Karpas-422 (cell line): ENCODE measurements around the gene SLC7A10. TPM values are rescaled to one million over a fixed set of nuclear protein-coding genes. Genes with fewer than 3 reads are reported as not detected.

Experiments used
- DNase-seq: peaks from one replicate; pipeline ENCODE4 v3.0.0-alpha.2; 2015
- H2AFZ ChIP-seq: fragments of 200-600 bp; sonication (generic); 2 replicates; pipeline ENCODE4 v1.6.1; 2014; ENCODE audit warnings: antibody characterized with exemption, low read length, mixed read lengths
- H3K27ac ChIP-seq: fragments of 200-600 bp; sonication (generic); 2 replicates; pipeline ENCODE4 v1.5.1; 2014; ENCODE audit warnings: mild to moderate bottlenecking, low read length, moderate library complexity
- H3K27me3 ChIP-seq: fragments of 200-600 bp; sonication (generic); 2 replicates; pipeline ENCODE4 v1.6.1; 2014; ENCODE audit warnings: low read length, mixed read lengths
- H3K36me3 ChIP-seq: fragments of 200-600 bp; sonication (generic); 2 replicates; pipeline ENCODE4 v1.6.1; 2014; ENCODE audit warnings: low read length, mixed read lengths; ENCODE audit not compliant: insufficient read depth
- H3K4me1 ChIP-seq: fragments of 200-600 bp; sonication (generic); 2 replicates; pipeline ENCODE4 v1.6.1; 2014; ENCODE audit warnings: mild to moderate bottlenecking, low read length, mixed read lengths
- H3K4me2 ChIP-seq: fragments of 200-600 bp; sonication (generic); 2 replicates; pipeline ENCODE4 v1.6.1; 2014; ENCODE audit warnings: low read length, low read depth, mild to moderate bottlenecking; ENCODE audit not compliant: poor library complexity, severe bottlenecking
- H3K4me3 ChIP-seq: fragments of 200-600 bp; sonication (generic); 2 replicates; pipeline ENCODE4 v1.5.1; 2014; ENCODE audit warnings: mild to moderate bottlenecking, antibody characterized with exemption, low read length, mixed read lengths
- H3K79me2 ChIP-seq: fragments of 200-600 bp; sonication (generic); 2 replicates; pipeline ENCODE4 v1.6.1; 2014; ENCODE audit warnings: mild to moderate bottlenecking, low read length, mixed read lengths
- H3K9ac ChIP-seq: fragments of 200-600 bp; sonication (generic); 2 replicates; pipeline ENCODE4 v1.6.0; 2014; ENCODE audit warnings: low read length
- H3K9me2 ChIP-seq: fragments of 200-600 bp; sonication (generic), shearing (Covaris generic); replicated peaks from 2 replicates; pipeline ENCODE4 v1.6.0; 2014; ENCODE audit warnings: mild to moderate bottlenecking, low read length, moderate library complexity; ENCODE audit not compliant: insufficient read depth
- H3K9me3 ChIP-seq: fragments of 300-700, 200-600 bp; sonication (generic); 2 replicates; pipeline ENCODE4 v1.6.1; 2014; ENCODE audit warnings: low read length, mixed read lengths
- H4K20me1 ChIP-seq: fragments of 200-600 bp; sonication (generic); 2 replicates; pipeline ENCODE4 v1.6.1; 2014; ENCODE audit warnings: mild to moderate bottlenecking, antibody characterized with exemption, low read length, low read depth; ENCODE audit not compliant: insufficient read depth
- total RNA-seq: library from RNA; depleted of rRNA; stranded (reverse); fragments of >200 nt; shearing (Covaris generic); gene quantifications from 2 replicates; pipeline ENCODE4 v1.2.3, GENCODE V29; 2014; ENCODE audit warnings: low replicate concordance

SLC7A10 gene
- total RNA-seq, 1 experiment from 2014 or later = not detected

- no peaks in the 10 kb centered on the region for H3K9me3 ChIP-seq
- 0 out of 2 replicates have a peak, but pooled peaks cover 4% of the 10 kb centered on the region for H3K4me1 ChIP-seq
- no peaks in the 10 kb centered on the region for H4K20me1 ChIP-seq
- H3K79me2 ChIP-seq = no peaks in the 10 kb centered on the region
- H3K4me3 ChIP-seq = no peak overlapping the region
- no peak overlapping the region for H3K27ac ChIP-seq
- DNase-seq = no peak
- H3K9me2 ChIP-seq = no peaks in the 10 kb centered on the region
- H3K9ac ChIP-seq = no peak overlapping the region
- H3K27me3 ChIP-seq = no peaks in the 10 kb centered on the region
- H3K36me3 ChIP-seq = no peaks in the 10 kb centered on the region
- no peak overlapping the region for H3K4me2 ChIP-seq
- H2AFZ ChIP-seq = no peak overlapping the region
Observed at GRCh38 chr19:33238481-33239149, 13.0 kb upstream of the SLC7A10 start.

GRCh38 chr19:33236696-33237390 lies 11.2 kb upstream of the SLC7A10 start:
- Histone ChIP-seq H3K4me1 (0 out of 2 replicates have a peak, but pooled peaks cover 4% of the 10 kb centered on the region), H3K4me3 (no peak overlapping the region), H3K4me2 (no peak overlapping the region), H3K36me3 (no peaks in the 10 kb centered on the region), H2AFZ (no peak overlapping the region), H3K27ac (no peak overlapping the region), H3K79me2 (no peaks in the 10 kb centered on the region), H4K20me1 (no peaks in the 10 kb centered on the region), H3K9ac (no peak overlapping the region), H3K9me2 (no peaks in the 10 kb centered on the region), H3K9me3 (no peaks in the 10 kb centered on the region), H3K27me3 (no peaks in the 10 kb centered on the region)
- DNase-seq = no peak

- no peaks in the 10 kb centered on the region for H3K9me2 ChIP-seq
- H2AFZ ChIP-seq = no peak overlapping the region
- no peak overlapping the region for H3K27ac ChIP-seq
- no peaks in the 10 kb centered on the region for H4K20me1 ChIP-seq
- no peaks in the 10 kb centered on the region for H3K27me3 ChIP-seq
- H3K4me1 ChIP-seq = 0 out of 2 replicates have a peak, but pooled peaks cover 4% of the 10 kb centered on the region
- H3K4me3 ChIP-seq = no peak overlapping the region
- no peaks in the 10 kb centered on the region for H3K9me3 ChIP-seq
- no peaks in the 10 kb centered on the region for H3K79me2 ChIP-seq
- H3K9ac ChIP-seq = no peak overlapping the region
- no peak overlapping the region for H3K4me2 ChIP-seq
- H3K36me3 ChIP-seq = no peaks in the 10 kb centered on the region
- DNase-seq = no peak
Observed at GRCh38 chr19:33235996-33236350, 10.3 kb upstream of the SLC7A10 start.

GRCh38 chr19:33235269-33235995 lies 9.8 kb upstream of the SLC7A10 start:
- Histone ChIP-seq H3K79me2 (no peaks in the 10 kb centered on the region), H3K27ac (no peak overlapping the region), H3K4me3 (no peak overlapping the region), H3K27me3 (no peaks in the 10 kb centered on the region), H2AFZ (peak overlapping the region; percentile 71; the same call in 1 of the 2 replicates), H3K9me3 (no peaks in the 10 kb centered on the region), H4K20me1 (no peaks in the 10 kb centered on the region), H3K4me2 (no peak overlapping the region), H3K9me2 (no peaks in the 10 kb centered on the region), H3K9ac (no peak overlapping the region), H3K4me1 (0 out of 2 replicates have a peak, but pooled peaks cover 4% of the 10 kb centered on the region), H3K36me3 (no peaks in the 10 kb centered on the region)
- peak; percentile 88 for DNase-seq

- Histone ChIP-seq H3K9me3 (no peaks in the 10 kb centered on the region), H3K4me3 (no peak overlapping the region), H3K4me1 (0 out of 2 replicates have a peak, but pooled peaks cover 4% of the 10 kb centered on the region), H3K9ac (no peak overlapping the region), H3K27ac (no peak overlapping the region), H2AFZ (no peak overlapping the region), H3K36me3 (no peaks in the 10 kb centered on the region), H3K4me2 (no peak overlapping the region), H3K9me2 (no peaks in the 10 kb centered on the region), H4K20me1 (no peaks in the 10 kb centered on the region), H3K27me3 (no peaks in the 10 kb centered on the region), H3K79me2 (no peaks in the 10 kb centered on the region)
- DNase-seq = no peak
Observed at GRCh38 chr19:33234736-33235135, 9.1 kb upstream of the SLC7A10 start.

GRCh38 chr19:33234092-33234491 lies 8.4 kb upstream of the SLC7A10 start:
- DNase-seq = no peak
- Histone ChIP-seq H4K20me1 (no peaks in the 10 kb centered on the region), H3K4me2 (no peak overlapping the region), H3K9ac (no peak overlapping the region), H2AFZ (no peak overlapping the region), H3K36me3 (no peaks in the 10 kb centered on the region), H3K4me1 (0 out of 2 replicates have a peak, but pooled peaks cover 4% of the 10 kb centered on the region), H3K4me3 (no peak overlapping the region), H3K9me2 (no peaks in the 10 kb centered on the region), H3K27ac (no peak overlapping the region), H3K9me3 (no peaks in the 10 kb centered on the region), H3K27me3 (no peaks in the 10 kb centered on the region), H3K79me2 (no peaks in the 10 kb centered on the region)

GRCh38 chr19:33233056-33233873 lies 7.6 kb upstream of the SLC7A10 start:
- H3K9ac ChIP-seq = no peak overlapping the region

More at GRCh38 chr19:33233056-33233873, 7.6 kb upstream of the SLC7A10 start:
- Histone ChIP-seq H3K27ac (no peak overlapping the region), H3K27me3 (no peaks in the 10 kb centered on the region), H3K4me3 (no peak overlapping the region), H3K4me1 (0 out of 2 replicates have a peak, but pooled peaks cover 4% of the 10 kb centered on the region), H3K9me2 (no peaks in the 10 kb centered on the region), H3K9me3 (no peaks in the 10 kb centered on the region; the same call in 1 of the 2 replicates), H2AFZ (no peak overlapping the region), H3K4me2 (no peak overlapping the region), H3K79me2 (no peaks in the 10 kb centered on the region), H4K20me1 (no peaks in the 10 kb centered on the region), H3K36me3 (no peaks in the 10 kb centered on the region)
- no peak for DNase-seq
